HG03108 (cell line): ENCODE results near the gene PARP1.
"Not testable (repeated sequence)": the region's sequence is repeated elsewhere in the genome, so short reads cannot be mapped to it uniquely, and the experiment has no call there.

Source experiments
- ATAC-seq: cut with Tn5 transposase; IDR thresholded peaks from one replicate; pipeline ENCODE4 v1.9.1; 2021; ENCODE audit warnings: moderate library complexity; ENCODE audit not compliant: unreplicated experiment

Gene PARP1

GRCh38 chr1:226407497-226408284 is at the start of gene PARP1:
TSS of gene PARP1 (minus strand) at chr1:226408093. CDS start at chr1:226407929, 164 bp downstream.
- ATAC-seq = peak; percentile 65

GRCh38 chr1:226457307-226457712 is 49.4 kb upstream of the PARP1 start:
- no peak for ATAC-seq

GRCh38 chr1:226455843-226456242 is 48.0 kb upstream of the PARP1 start:
- ATAC-seq = no peak

- no peak for ATAC-seq
These were observed 46.5 kb upstream of the PARP1 start for GRCh38 chr1:226454349-226454748.

GRCh38 chr1:226453015-226453704 is 45.3 kb upstream of the PARP1 start:
- no peak for ATAC-seq

- ATAC-seq = no peak
These were observed 42.8 kb upstream of the PARP1 start for GRCh38 chr1:226450688-226451087.

- ATAC-seq = no peak
These were observed 41.9 kb upstream of the PARP1 start for GRCh38 chr1:226449823-226450222.

- ATAC-seq = no peak
These were observed 40.2 kb upstream of the PARP1 start for GRCh38 chr1:226447932-226448665.

- no peak for ATAC-seq
These were observed 38.2 kb upstream of the PARP1 start for GRCh38 chr1:226446094-226446493.

GRCh38 chr1:226444901-226445300 is 37.0 kb upstream of the PARP1 start:
- ATAC-seq = peak; percentile 99

- no peak for ATAC-seq
These were observed 35.5 kb upstream of the PARP1 start for GRCh38 chr1:226443439-226443838.

- no peak for ATAC-seq
These were observed 35.1 kb upstream of the PARP1 start for GRCh38 chr1:226443033-226443432.

- no peak for ATAC-seq
These were observed 33.7 kb upstream of the PARP1 start for GRCh38 chr1:226441629-226442028.

GRCh38 chr1:226440512-226440911 is 32.6 kb upstream of the PARP1 start:
- ATAC-seq = no peak

- no peak for ATAC-seq
These were observed 30.1 kb upstream of the PARP1 start for GRCh38 chr1:226438007-226438406.

- ATAC-seq = no peak
These were observed 29.1 kb upstream of the PARP1 start for GRCh38 chr1:226436855-226437491.

GRCh38 chr1:226436472-226436854 is 28.6 kb upstream of the PARP1 start:
- no peak for ATAC-seq

- ATAC-seq = no peak
These were observed 25.4 kb upstream of the PARP1 start for GRCh38 chr1:226433341-226433720.

GRCh38 chr1:226432586-226433340 is 24.9 kb upstream of the PARP1 start:
- ATAC-seq = no peak

GRCh38 chr1:226431898-226432297 is 24.0 kb upstream of the PARP1 start:
- ATAC-seq = not testable (repeated sequence)
